Activated T-cell treated with anti-CD3 and anti-CD28 coated beads, Interleukin-2, amount 50 U/mL, for 48 hours (primary cell): ENCODE data around the gene NPC1L1.
A peak's percentile ranks its signal among the peaks of the same experiment; 100 is the strongest.
"Not testable (repeated sequence)": the region's sequence is repeated elsewhere in the genome, so short reads cannot be mapped to it uniquely, and the experiment has no call there.

ENCODE experiments used
- DNase-seq, 2 experiments: peaks; one replicate each; pipeline ENCODE4 v3.0.0-alpha.2; 2020

The NPC1L1 gene

GRCh38 chr7:44565795-44566559 lies 24.8 kb upstream of the NPC1L1 start:
- no peak for DNase-seq

- DNase-seq: peak; percentile 74 to 80
Measured at GRCh38 chr7:44565097-44565794, 24.1 kb upstream of the NPC1L1 start.

- no peak for DNase-seq
Measured at GRCh38 chr7:44564606-44565005, 23.5 kb upstream of the NPC1L1 start.

- no peak for DNase-seq
Measured at GRCh38 chr7:44563171-44563679, 22.1 kb upstream of the NPC1L1 start.

- DNase-seq: not testable (repeated sequence)
Measured at GRCh38 chr7:44562622-44562962, 21.5 kb upstream of the NPC1L1 start.

- DNase-seq: no peak
Measured at GRCh38 chr7:44561962-44562621, 21.0 kb upstream of the NPC1L1 start.

- DNase-seq: no peak
Measured at GRCh38 chr7:44561481-44561880, 20.4 kb upstream of the NPC1L1 start.

GRCh38 chr7:44559485-44559884 lies 18.4 kb upstream of the NPC1L1 start:
- DNase-seq: no peak

GRCh38 chr7:44557485-44557884 lies 16.4 kb upstream of the NPC1L1 start:
- DNase-seq: no peak

- no peak for DNase-seq
Measured at GRCh38 chr7:44555350-44555749, 14.2 kb upstream of the NPC1L1 start.

GRCh38 chr7:44552473-44553005 lies 11.4 kb upstream of the NPC1L1 start:
- not testable (repeated sequence) for DNase-seq

GRCh38 chr7:44549457-44549856 lies 8.3 kb upstream of the NPC1L1 start:
- no peak for DNase-seq

GRCh38 chr7:44548893-44549292 lies 7.8 kb upstream of the NPC1L1 start:
- no peak for DNase-seq

GRCh38 chr7:44547536-44548231 lies 6.6 kb upstream of the NPC1L1 start:
- no peak for DNase-seq

- DNase-seq: no peak
Measured at GRCh38 chr7:44541876-44542610, 913 bp upstream of the NPC1L1 start.

GRCh38 chr7:44540592-44541027 lies 520 bp downstream of the NPC1L1 start:
- DNase-seq: no peak

- no peak for DNase-seq
Measured at GRCh38 chr7:44539669-44540506, 1.2 kb downstream of the NPC1L1 start.

GRCh38 chr7:44538798-44539668 lies 2.1 kb downstream of the NPC1L1 start:
- no peak for DNase-seq

- DNase-seq: no peak
Measured at GRCh38 chr7:44538093-44538797, 2.9 kb downstream of the NPC1L1 start.
